Measurements from ENCODE around the gene HES7.

DNA sequence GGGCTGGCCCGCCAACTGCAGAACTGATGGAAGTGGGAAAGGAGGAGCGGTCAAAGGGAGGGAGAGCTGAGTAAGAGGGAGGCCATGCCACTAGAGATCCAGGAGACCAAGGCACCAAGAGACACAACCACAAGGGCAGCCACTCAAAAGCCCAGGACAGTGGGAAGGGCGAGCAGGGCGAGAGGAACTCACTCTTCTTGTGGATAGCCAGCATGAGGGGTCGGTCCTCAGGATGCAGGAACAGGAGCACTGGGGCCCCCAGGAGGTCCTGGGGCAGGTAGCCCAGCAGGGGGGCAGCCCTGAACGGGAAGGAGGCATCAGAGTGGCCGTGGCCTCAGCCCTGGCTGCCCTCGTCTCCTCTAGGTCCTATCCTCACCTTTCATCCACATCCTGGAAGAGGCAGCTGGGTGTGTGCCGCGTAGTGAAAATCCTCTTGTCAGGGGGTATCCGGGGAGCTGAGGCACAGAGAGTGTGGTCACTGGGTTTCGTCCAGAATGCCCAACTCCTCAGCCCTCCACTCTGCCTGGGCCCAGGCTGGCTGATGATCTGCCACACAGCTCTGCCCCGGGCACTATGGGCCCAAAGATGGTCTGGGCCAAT lies 24.0 kb upstream of the HES7 start:
- TF ChIP-seq EZH2 (IDR thresholded peaks at IDR 0.05; ENCODE audit: insufficient read depth, poor library complexity, severe bottlenecking) (no peak), EZH2phosphoT487 (IDR thresholded peaks at IDR 0.05; ENCODE audit: insufficient read depth, low read depth) (no peak)

All from GM23248 (cell line).